Endothelial cell of umbilical vein (primary cell): ENCODE results near the gene ANAPC16. TPM values are rescaled to one million over a fixed set of nuclear protein-coding genes. Genes with fewer than 3 reads are reported as not detected.

Experiments used
- BruUV-seq: library from RNA; stranded (reverse); fragments of 400-500 nt; replicated peaks from 2 replicates; lab custom pipeline; 2021; lab: Mats Ljungman, UMichigan
- CTCF ChIA-PET: fragments of 300-600, 350-600 bp; sonication (Branson Sonifier 250); formaldehyde crosslinking; loops from one replicate; lab custom pipeline; 2021; ENCODE audit warnings: antibody characterized with exemption, inconsistent platforms; lab: Charles Lee
- POLR2A ChIA-PET: fragments of 300-600, 350-600 bp; sonication (Branson Sonifier 250); formaldehyde crosslinking; loops from one replicate; lab custom pipeline; 2021; ENCODE audit warnings: antibody characterized with exemption, inconsistent platforms; lab: Charles Lee
- DNase-seq: peaks from one replicate; pipeline ENCODE4 v3.0.0-alpha.2; 2011; ENCODE audit warnings: low read depth, low spot score
- FAIRE-seq: peaks from 2 replicates; lab custom pipeline; 2011; peaks lifted over from hg19 to GRCh38; lab: Jason Lieb, UNC
- H2AFZ ChIP-seq: 2 replicates; pipeline ENCODE4 v1.6.0; 2012; ENCODE audit warnings: low read depth, low read length, control low read depth, inconsistent platforms
- H3K27ac ChIP-seq: 2 replicates; pipeline ENCODE4 v1.5.1; 2011; ENCODE audit warnings: low read depth, mild to moderate bottlenecking, control low read depth, low read length, moderate library complexity; ENCODE audit not compliant: insufficient read depth
- H3K27me3 ChIP-seq, 2 experiments: 2 replicates each; pipeline versions ENCODE4 v1.6.0 to v1.6.1; 2011; ENCODE audit warnings: low read length in 2 of 2, mixed read lengths in 1 of 2; ENCODE audit not compliant: control insufficient read depth in 2 of 2, insufficient read depth in 2 of 2
- H3K36me3 ChIP-seq, 2 experiments: 2 replicates in 1 of 2; 3 replicates in 1 of 2; pipeline ENCODE4 v1.5.1; 2011; ENCODE audit warnings: low read length in 2 of 2, mild to moderate bottlenecking in 1 of 2, moderate library complexity in 1 of 2; ENCODE audit not compliant: control insufficient read depth in 2 of 2, insufficient read depth in 2 of 2; ENCODE audit errors: extremely low read depth in 1 of 2
- H3K4me1 ChIP-seq: 3 replicates; pipeline ENCODE4 v1.5.1; 2011; ENCODE audit warnings: mild to moderate bottlenecking, low read length; ENCODE audit not compliant: control insufficient read depth, insufficient read depth; ENCODE audit errors: extremely low read depth
- H3K4me2 ChIP-seq: 2 replicates; pipeline ENCODE4 v1.6.1; 2011; ENCODE audit warnings: low read length, control low read depth, mixed read lengths; ENCODE audit not compliant: insufficient read depth
- H3K4me3 ChIP-seq, 3 experiments: fragments of 200-600 bp in 1 of 3; sonication (generic), shearing (Covaris generic) in 1 of 3; replicated peaks in 1 of 3; 2 replicates each; pipeline ENCODE4 v1.5.1; 2011 to 2016; ENCODE audit warnings: control low read depth in 3 of 3, low read length in 3 of 3, mild to moderate bottlenecking in 2 of 3, inconsistent platforms in 1 of 3, low read depth in 1 of 3, moderate library complexity in 1 of 3; ENCODE audit not compliant: insufficient read depth in 1 of 3
- H3K79me2 ChIP-seq: 2 replicates; pipeline ENCODE4 v1.6.0; 2012; ENCODE audit warnings: low read length, inconsistent platforms; ENCODE audit not compliant: control insufficient read depth, insufficient read depth
- H3K9ac ChIP-seq: replicated peaks from 2 replicates; pipeline ENCODE3; 2011; ENCODE audit warnings: low read length, control low read depth; ENCODE audit not compliant: insufficient read depth; ENCODE audit errors: extremely low read depth
- H3K9me1 ChIP-seq: replicated peaks from 3 replicates; pipeline ENCODE4 v1.6.0; 2011; ENCODE audit warnings: mild to moderate bottlenecking, low read length; ENCODE audit not compliant: control insufficient read depth, insufficient read depth; ENCODE audit errors: extremely low read depth
- H3K9me3 ChIP-seq: replicated peaks from 2 replicates; pipeline ENCODE4 v1.5.1; 2012; ENCODE audit warnings: low read length, inconsistent platforms; ENCODE audit not compliant: control insufficient read depth, insufficient read depth
- H4K20me1 ChIP-seq: replicated peaks from 2 replicates; pipeline ENCODE3; 2011; ENCODE audit warnings: mild to moderate bottlenecking, low read length; ENCODE audit not compliant: control insufficient read depth, insufficient read depth; ENCODE audit errors: extremely low read depth
- MYC ChIP-seq: IDR thresholded peaks from one replicate; pipeline ENCODE4 v1.6.1; 2011; ENCODE audit warnings: mild to moderate bottlenecking, low read depth, low read length
- POLR2AphosphoS5 ChIP-seq: IDR thresholded peaks from 2 replicates; pipeline ENCODE4 v1.6.1; 2012; ENCODE audit warnings: low read depth, mild to moderate bottlenecking, control low read depth, low read length, moderate library complexity; ENCODE audit not compliant: insufficient read depth
- dilution Hi-C: fragments of 300-500 bp; cut with MboI; formaldehyde crosslinking; loops from one replicate; pipeline ENCODE4 v1.15.0; 2019; ENCODE audit warnings: low sequenced_read_pairs; ENCODE audit not compliant: extremely low pct_ligation_motif_present
- intact Hi-C: fragments of 100-400 bp; cut with micrococcal nuclease; formaldehyde crosslinking; loops from one replicate; pipeline ENCODE4 v1.10.0; 2022
- polyA plus RNA-seq, 4 experiments: library from polyadenylated mRNA; depleted of rRNA in 3 of 4; stranded (reverse) in 3 of 4; unstranded in 1 of 4; fragments of >200 nt; gene quantifications; 2 replicates each; pipeline versions ENCODE4 v1.2.1 to v1.2.3, GENCODE V29; 2011 to 2012; ENCODE audit warnings: missing spikeins in 1 of 4
- total RNA-seq: library from RNA; stranded (reverse); gene quantifications from 2 replicates; pipeline ENCODE4 v1.2.3, GENCODE V29; 2021
- TF ChIP-seq, protein P1 (sequence below): IDR thresholded peaks from 2 replicates; pipeline ENCODE4 v1.6.1; 2011; ENCODE audit not compliant: insufficient read depth, insufficient read length
- TF ChIP-seq, protein P2 (sequence below), 2 donors: IDR thresholded peaks; 1 replicate in 1 of 2; 2 replicates in 1 of 2; pipeline ENCODE4 v1.5.1; 2011; ENCODE audit warnings: low read length in 2 of 2, mild to moderate bottlenecking in 2 of 2, moderate library complexity in 2 of 2, control low read depth in 1 of 2, inconsistent platforms in 1 of 2, low read depth in 1 of 2; ENCODE audit not compliant: insufficient read depth in 1 of 2; ENCODE audit errors: extremely low read depth in 1 of 2

Gene ANAPC16
- total and polyA plus RNA-seq, 2 donors (not counting 3 experiments of a cell fraction or from before 2014, with no cell fraction given): 38.1 to 44.4 TPM

DNA sequence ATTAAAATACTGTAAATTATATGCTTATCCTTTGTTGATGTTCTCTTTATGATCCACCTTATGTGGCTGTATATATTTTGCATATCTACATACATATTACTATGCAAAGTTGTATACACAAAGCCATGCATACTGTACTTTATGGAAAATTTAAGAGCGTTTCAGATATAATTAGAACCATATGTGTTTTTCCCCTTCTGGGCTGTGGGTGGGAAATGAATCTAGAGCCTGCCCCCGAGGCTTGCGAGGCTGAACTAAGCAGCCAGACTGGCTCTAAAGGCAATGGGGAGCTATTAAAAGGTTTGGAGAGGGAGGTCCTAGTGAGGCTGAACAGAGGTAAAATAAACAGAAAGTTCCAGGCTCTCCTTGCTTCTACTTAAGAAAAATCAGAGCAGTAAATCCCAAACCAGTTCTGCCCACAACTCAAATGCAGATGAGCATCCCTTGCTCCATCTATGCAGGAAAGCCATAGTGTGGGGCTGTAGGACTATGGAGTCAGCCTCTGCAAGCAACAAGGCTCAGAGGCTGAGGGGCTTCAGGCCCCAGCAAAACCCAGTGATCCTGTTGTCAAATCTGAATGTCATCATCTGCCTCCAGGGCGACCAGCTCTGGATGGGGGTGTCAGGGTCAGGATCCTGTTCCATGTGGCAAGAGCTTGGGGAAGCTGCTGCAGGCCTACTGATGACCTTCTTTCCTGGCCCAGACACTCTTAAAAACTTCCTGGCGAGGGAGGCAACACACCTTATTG is 43.9 kb downstream of the ANAPC16 start:
- no peak overlapping the region for H3K4me3 ChIP-seq
- no peaks in the 10 kb centered on the region for H3K9me1 ChIP-seq
- H2AFZ ChIP-seq: peak overlapping the region; percentile 98
- TF ChIP-seq, protein P1, sequence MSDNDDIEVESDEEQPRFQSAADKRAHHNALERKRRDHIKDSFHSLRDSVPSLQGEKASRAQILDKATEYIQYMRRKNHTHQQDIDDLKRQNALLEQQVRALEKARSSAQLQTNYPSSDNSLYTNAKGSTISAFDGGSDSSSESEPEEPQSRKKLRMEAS: no peak
- TF ChIP-seq, protein P2, sequence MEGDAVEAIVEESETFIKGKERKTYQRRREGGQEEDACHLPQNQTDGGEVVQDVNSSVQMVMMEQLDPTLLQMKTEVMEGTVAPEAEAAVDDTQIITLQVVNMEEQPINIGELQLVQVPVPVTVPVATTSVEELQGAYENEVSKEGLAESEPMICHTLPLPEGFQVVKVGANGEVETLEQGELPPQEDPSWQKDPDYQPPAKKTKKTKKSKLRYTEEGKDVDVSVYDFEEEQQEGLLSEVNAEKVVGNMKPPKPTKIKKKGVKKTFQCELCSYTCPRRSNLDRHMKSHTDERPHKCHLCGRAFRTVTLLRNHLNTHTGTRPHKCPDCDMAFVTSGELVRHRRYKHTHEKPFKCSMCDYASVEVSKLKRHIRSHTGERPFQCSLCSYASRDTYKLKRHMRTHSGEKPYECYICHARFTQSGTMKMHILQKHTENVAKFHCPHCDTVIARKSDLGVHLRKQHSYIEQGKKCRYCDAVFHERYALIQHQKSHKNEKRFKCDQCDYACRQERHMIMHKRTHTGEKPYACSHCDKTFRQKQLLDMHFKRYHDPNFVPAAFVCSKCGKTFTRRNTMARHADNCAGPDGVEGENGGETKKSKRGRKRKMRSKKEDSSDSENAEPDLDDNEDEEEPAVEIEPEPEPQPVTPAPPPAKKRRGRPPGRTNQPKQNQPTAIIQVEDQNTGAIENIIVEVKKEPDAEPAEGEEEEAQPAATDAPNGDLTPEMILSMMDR (IDR thresholded peaks at IDR 0.05; ENCODE audit: extremely low read depth in 1 of 2, insufficient read depth in 1 of 2, low read depth in 1 of 2, low read length in 2 of 2): no peak
- TF ChIP-seq POLR2AphosphoS5 (no peak), MYC (no peak)
- no peak overlapping the region for H3K27ac ChIP-seq
- no peak for FAIRE-seq
- H4K20me1 ChIP-seq: no peaks in the 10 kb centered on the region
- intact Hi-C loops (loop anchor here (1.0 kb wide), 1 partner anchor 14 kb away; the partner anchor contains the start of gene DDIT4), dilution Hi-C loops (no loop called here)
- no peaks in the 10 kb centered on the region for H3K9me3 ChIP-seq
- no TSS peak for BruUV-seq
- POLR2A ChIA-PET: interaction anchor here (2.7 kb wide), 1 partner anchor 14 kb away, joined by 23 read pairs; the partner anchor contains the start of gene DDIT4
- H3K4me1 ChIP-seq: peaks cover 24% of the 10 kb centered on the region
- no peak for DNase-seq
- no peaks in the 10 kb centered on the region for H3K27me3 ChIP-seq
- CTCF ChIA-PET: interaction anchor here (1.3 to 2.4 kb wide), 6 partner anchors 12 to 211 kb away, joined by 5 to 12 read pairs (median 7); partner anchors contain the start of gene DDIT4
- no peak overlapping the region for H3K4me2 ChIP-seq
- H3K9ac ChIP-seq: no peak overlapping the region
- H3K79me2 ChIP-seq: no peaks in the 10 kb centered on the region
- H3K36me3 ChIP-seq: no peaks in the 10 kb centered on the region
